GM18511 (cell line): ENCODE data around the gene ALDH7A1.
"Not testable (repeated sequence)": the region's sequence is repeated elsewhere in the genome, so short reads cannot be mapped to it uniquely, and the experiment has no call there.

Experiments
- ATAC-seq: cut with Tn5 transposase; IDR thresholded peaks from one replicate; pipeline ENCODE4 v1.9.1; 2021; ENCODE audit warnings: mild to moderate bottlenecking, moderate library complexity; ENCODE audit not compliant: unreplicated experiment

Gene ALDH7A1

GRCh38 chr5:126597156-126597555, 2.1 kb upstream of the ALDH7A1 start:
- no peak for ATAC-seq

GRCh38 chr5:126595486-126596083, 566 bp upstream of the ALDH7A1 start:
- ATAC-seq: peak; percentile 20

- ATAC-seq: no peak
Observed at GRCh38 chr5:126591549-126591948, 3.5 kb downstream of the ALDH7A1 start.

GRCh38 chr5:126589536-126590297, 5.3 kb downstream of the ALDH7A1 start:
- no peak for ATAC-seq

- no peak for ATAC-seq
Observed at GRCh38 chr5:126587551-126588390, 7.2 kb downstream of the ALDH7A1 start.

- no peak for ATAC-seq
Observed at GRCh38 chr5:126583761-126584160, 11.3 kb downstream of the ALDH7A1 start.

- no peak for ATAC-seq
Observed at GRCh38 chr5:126579716-126580115, 15.3 kb downstream of the ALDH7A1 start.

GRCh38 chr5:126577415-126577814, 17.6 kb downstream of the ALDH7A1 start:
- no peak for ATAC-seq

GRCh38 chr5:126576974-126577373, 18.0 kb downstream of the ALDH7A1 start:
- no peak for ATAC-seq

GRCh38 chr5:126575644-126576043, 19.4 kb downstream of the ALDH7A1 start:
- ATAC-seq: no peak

GRCh38 chr5:126568206-126568755, 26.7 kb downstream of the ALDH7A1 start:
- no peak for ATAC-seq

GRCh38 chr5:126562823-126563222, 32.2 kb downstream of the ALDH7A1 start:
- peak; percentile 94 for ATAC-seq

GRCh38 chr5:126561908-126562307, 33.1 kb downstream of the ALDH7A1 start:
- ATAC-seq: no peak

- ATAC-seq: not testable (repeated sequence)
Observed at GRCh38 chr5:126555101-126555500, 39.9 kb downstream of the ALDH7A1 start.

GRCh38 chr5:126552614-126553013, 42.4 kb downstream of the ALDH7A1 start:
- ATAC-seq: no peak

GRCh38 chr5:126544087-126544740, 50.8 kb downstream of the ALDH7A1 start:
- peak; percentile 83 for ATAC-seq

GRCh38 chr5:126543660-126544059, 51.4 kb downstream of the ALDH7A1 start:
- no peak for ATAC-seq

- ATAC-seq: no peak
Observed at GRCh38 chr5:126543009-126543408, 52.0 kb downstream of the ALDH7A1 start.

- no peak for ATAC-seq
Observed at GRCh38 chr5:126542441-126542840, 52.6 kb downstream of the ALDH7A1 start.

GRCh38 chr5:126540631-126541030, 54.4 kb downstream of the ALDH7A1 start:
- ATAC-seq: no peak

GRCh38 chr5:126538579-126538978, 56.4 kb downstream of the ALDH7A1 start:
- peak; percentile 8 for ATAC-seq
